ENCODE measurements around the gene RAPGEF5.

GRCh38 chr7:22386206-22386858 is 29.4 kb upstream of the RAPGEF5 start:
- TF ChIP-seq CTCF (IDR thresholded peaks at IDR 0.05) (no peak), ZFX (IDR thresholded peaks at IDR 0.05; ENCODE audit: borderline replicate concordance) (no peak)

All from 22Rv1 (cell line).